Measurements from ENCODE around the gene TRIM33. TPM values are rescaled to one million over a fixed set of nuclear protein-coding genes. Genes with fewer than 3 reads are reported as not detected.

TRIM33 gene
- total RNA-seq, 1 experiment from 2014 or later = 28.7 TPM

DNA sequence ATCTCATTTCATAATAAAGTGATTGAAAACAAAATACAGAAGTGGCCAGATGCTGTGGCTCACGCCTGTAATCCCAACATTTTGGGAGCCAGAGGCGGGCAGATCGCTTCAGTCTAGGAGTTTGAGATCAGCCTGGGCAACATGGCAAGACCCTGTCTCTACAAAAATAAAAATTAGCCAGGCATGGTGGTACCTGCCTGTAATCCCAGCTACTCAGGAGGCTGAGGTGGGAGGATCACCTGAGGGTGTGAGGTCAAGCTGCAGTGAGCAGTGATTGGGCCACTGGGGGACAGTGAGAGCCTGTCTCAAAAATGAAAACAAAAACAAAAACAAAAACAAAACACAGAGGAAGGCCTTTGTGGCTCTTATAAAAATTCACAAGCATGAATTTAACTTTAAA lies 38.6 kb downstream of the TRIM33 start:
- CTCF ChIA-PET = no interaction called here
- H3K27ac Mint-ChIP-seq (ENCODE audit: unreplicated experiment) = no peak overlapping the region

DNA sequence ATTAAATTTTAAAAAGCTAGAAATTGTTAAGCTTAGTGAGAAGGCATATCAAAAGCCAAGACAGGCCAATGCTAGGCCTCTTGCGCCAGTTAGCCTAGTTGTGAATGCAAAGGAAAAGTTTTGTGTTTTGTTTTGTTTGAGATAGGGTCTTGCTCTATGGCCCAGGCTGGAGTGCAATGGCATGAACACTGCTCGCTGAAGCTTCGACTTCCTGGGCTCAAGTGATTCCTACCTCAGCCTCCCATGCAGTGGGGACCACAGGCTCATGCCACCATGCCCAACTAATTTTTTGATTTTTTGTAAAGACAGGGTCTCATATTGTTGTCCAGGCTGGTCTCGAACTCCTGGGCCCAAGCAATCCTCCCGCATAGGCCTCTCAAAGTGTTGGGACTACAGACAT lies 40.3 kb downstream of the TRIM33 start:
- TF ChIP-seq, protein P1, sequence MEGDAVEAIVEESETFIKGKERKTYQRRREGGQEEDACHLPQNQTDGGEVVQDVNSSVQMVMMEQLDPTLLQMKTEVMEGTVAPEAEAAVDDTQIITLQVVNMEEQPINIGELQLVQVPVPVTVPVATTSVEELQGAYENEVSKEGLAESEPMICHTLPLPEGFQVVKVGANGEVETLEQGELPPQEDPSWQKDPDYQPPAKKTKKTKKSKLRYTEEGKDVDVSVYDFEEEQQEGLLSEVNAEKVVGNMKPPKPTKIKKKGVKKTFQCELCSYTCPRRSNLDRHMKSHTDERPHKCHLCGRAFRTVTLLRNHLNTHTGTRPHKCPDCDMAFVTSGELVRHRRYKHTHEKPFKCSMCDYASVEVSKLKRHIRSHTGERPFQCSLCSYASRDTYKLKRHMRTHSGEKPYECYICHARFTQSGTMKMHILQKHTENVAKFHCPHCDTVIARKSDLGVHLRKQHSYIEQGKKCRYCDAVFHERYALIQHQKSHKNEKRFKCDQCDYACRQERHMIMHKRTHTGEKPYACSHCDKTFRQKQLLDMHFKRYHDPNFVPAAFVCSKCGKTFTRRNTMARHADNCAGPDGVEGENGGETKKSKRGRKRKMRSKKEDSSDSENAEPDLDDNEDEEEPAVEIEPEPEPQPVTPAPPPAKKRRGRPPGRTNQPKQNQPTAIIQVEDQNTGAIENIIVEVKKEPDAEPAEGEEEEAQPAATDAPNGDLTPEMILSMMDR (IDR thresholded peaks at IDR 0.05; ENCODE audit: insufficient read depth in 1 of 2, low read depth in 1 of 2, low read length in 1 of 2, severe bottlenecking in 1 of 2, unreplicated experiment in 1 of 2) = no peak
- Mint-ChIP-seq H3K36me3 (ENCODE audit: insufficient read depth, unreplicated experiment) (peaks cover 4% of the 10 kb centered on the region), H3K4me3 (ENCODE audit: unreplicated experiment) (no peak overlapping the region), H3K27ac (ENCODE audit: unreplicated experiment) (no peak overlapping the region), H3K9me3 (ENCODE audit: unreplicated experiment) (peaks cover 11% of the 10 kb centered on the region), H3K4me1 (ENCODE audit: low read depth, unreplicated experiment) (peaks cover 37% of the 10 kb centered on the region), H3K27me3 (ENCODE audit: insufficient read depth, unreplicated experiment) (no peaks in the 10 kb centered on the region)
- Histone ChIP-seq H3K4me3 (ENCODE audit: low read depth, low read length) (no peak overlapping the region), H3K4me1 (peaks cover 19% of the 10 kb centered on the region), H3K9me3 (no peaks in the 10 kb centered on the region), H3K36me3 (ENCODE audit: control insufficient read depth, insufficient read depth, low read length) (no peaks in the 10 kb centered on the region), H3K27me3 (replicated peaks; ENCODE audit: control insufficient read depth, insufficient read depth, low read length) (no peaks in the 10 kb centered on the region)
- intact Hi-C loops (cut with micrococcal nuclease; ENCODE audit: unreplicated experiment) = no loop called here
- no peak for DNase-seq
- POLR2A ChIA-PET = no interaction called here
- CTCF ChIA-PET = no interaction called here
- no TSS peak for BruUV-seq (replicated peaks)

More for the DNA sequence above, 38.6 kb downstream of the TRIM33 start:
- no peaks in the 10 kb centered on the region for H3K36me3 ChIP-seq (ENCODE audit: control insufficient read depth, insufficient read depth, low read length)
- DNase-seq = no peak
- H3K4me1 ChIP-seq = peaks cover 4% of the 10 kb centered on the region
- H3K9me3 ChIP-seq = no peaks in the 10 kb centered on the region
- Mint-ChIP-seq H3K9me3 (ENCODE audit: unreplicated experiment) (peaks cover 11% of the 10 kb centered on the region), H3K4me1 (ENCODE audit: low read depth, unreplicated experiment) (peaks cover 25% of the 10 kb centered on the region), H3K36me3 (ENCODE audit: insufficient read depth, unreplicated experiment) (no peaks in the 10 kb centered on the region), H3K27me3 (ENCODE audit: insufficient read depth, unreplicated experiment) (no peaks in the 10 kb centered on the region), H3K4me3 (ENCODE audit: unreplicated experiment) (no peak overlapping the region)
- no peaks in the 10 kb centered on the region for H3K27me3 ChIP-seq (replicated peaks; ENCODE audit: control insufficient read depth, insufficient read depth, low read length)
- POLR2A ChIA-PET = no interaction called here
- BruUV-seq (replicated peaks) = no TSS peak
- no peak overlapping the region for H3K4me3 ChIP-seq (ENCODE audit: low read depth, low read length)
- TF ChIP-seq, protein P1 (IDR thresholded peaks at IDR 0.05; ENCODE audit: insufficient read depth in 1 of 2, low read depth in 1 of 2, low read length in 1 of 2, severe bottlenecking in 1 of 2, unreplicated experiment in 1 of 2) = no peak
- intact Hi-C loops (cut with micrococcal nuclease; ENCODE audit: unreplicated experiment) = no loop called here

DNA sequence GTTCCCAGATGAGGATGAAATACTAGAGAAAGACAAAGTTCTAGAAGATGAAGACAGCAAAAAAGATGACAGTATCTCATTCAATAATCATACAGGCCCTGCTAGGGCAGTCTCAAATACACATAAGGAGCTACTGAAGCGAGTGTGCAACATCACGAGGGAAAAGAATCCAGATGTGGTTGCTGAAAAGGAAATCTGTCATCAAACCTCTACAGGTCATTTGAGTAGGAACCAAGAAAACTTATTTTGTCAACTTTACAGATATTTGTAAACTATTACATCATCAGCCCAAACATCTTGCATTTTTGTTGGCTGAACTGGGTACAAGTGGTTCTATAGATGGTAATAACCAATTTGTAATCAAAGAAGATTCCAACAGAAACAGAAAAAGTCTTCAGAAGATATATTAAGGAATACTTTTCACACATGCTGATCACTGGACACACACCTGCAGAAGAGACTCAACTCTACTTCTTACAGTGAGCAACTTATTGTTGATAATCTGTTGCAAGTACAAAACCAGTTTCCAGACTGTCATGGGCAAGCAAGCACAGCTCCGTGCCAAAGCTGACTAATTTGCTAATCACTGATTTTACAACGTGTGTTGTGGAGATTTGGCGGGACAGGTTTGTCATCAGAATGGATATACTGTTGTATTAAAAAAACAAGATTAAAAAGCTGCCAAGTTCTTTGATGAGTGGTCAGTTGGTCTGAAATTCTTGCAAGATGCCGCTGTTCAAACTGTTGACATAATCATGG lies 42.1 kb downstream of the TRIM33 start:
- ChIA-PET POLR2A (no interaction called here), CTCF (no interaction called here)
- no peaks in the 10 kb centered on the region for H3K27me3 Mint-ChIP-seq (ENCODE audit: insufficient read depth, unreplicated experiment)
- peaks cover 4% of the 10 kb centered on the region for H3K36me3 Mint-ChIP-seq (ENCODE audit: insufficient read depth, unreplicated experiment)
- H3K27me3 ChIP-seq (replicated peaks; ENCODE audit: control insufficient read depth, insufficient read depth, low read length) = no peaks in the 10 kb centered on the region
- DNase-seq = no peak
- peaks cover 37% of the 10 kb centered on the region for H3K4me1 Mint-ChIP-seq (ENCODE audit: low read depth, unreplicated experiment)
- H3K9me3 Mint-ChIP-seq (ENCODE audit: unreplicated experiment) = peaks cover 10% of the 10 kb centered on the region
- H3K4me3 Mint-ChIP-seq (ENCODE audit: unreplicated experiment) = no peak overlapping the region
- no peak overlapping the region for H3K4me3 ChIP-seq (ENCODE audit: low read depth, low read length)
- peaks cover 28% of the 10 kb centered on the region for H3K4me1 ChIP-seq
- TF ChIP-seq, protein P1 (IDR thresholded peaks at IDR 0.05; ENCODE audit: insufficient read depth in 1 of 2, low read depth in 1 of 2, low read length in 1 of 2, severe bottlenecking in 1 of 2, unreplicated experiment in 1 of 2) = no peak
- H3K36me3 ChIP-seq (ENCODE audit: control insufficient read depth, insufficient read depth, low read length) = no peaks in the 10 kb centered on the region
- peak overlapping the region; percentile 65 for H3K27ac Mint-ChIP-seq (ENCODE audit: unreplicated experiment)
- no peaks in the 10 kb centered on the region for H3K9me3 ChIP-seq
- intact Hi-C loops (cut with micrococcal nuclease; ENCODE audit: unreplicated experiment) = loop anchor here (5.0 kb wide), 1 partner anchor 38 kb away; no protein-coding TSS in a partner anchor
- no TSS peak for BruUV-seq (replicated peaks)
